Hepatocyte (in vitro differentiated cells): ENCODE results near the gene MC1R.

Source experiments
- CTCF ChIP-seq: fragments of 200-600 bp; sonication (generic); IDR thresholded peaks from 2 replicates; pipeline ENCODE4 v1.5.1; 2016; ENCODE audit warnings: antibody characterized with exemption, mild to moderate bottlenecking; ENCODE audit not compliant: poor library complexity
- EZH2phosphoT487 ChIP-seq: fragments of 200-600 bp; sonication (generic); IDR thresholded peaks from one replicate; pipeline ENCODE4 v1.6.1; 2018; ENCODE audit warnings: antibody characterized with exemption, mild to moderate bottlenecking, low read depth, moderate library complexity; ENCODE audit not compliant: unreplicated experiment, severe bottlenecking

GRCh38 chr16:89913408-89914387 lies 5.0 kb upstream of the MC1R start:
- TF ChIP-seq CTCF (no peak), EZH2phosphoT487 (no peak)
